Hematopoietic multipotent progenitor cell treated with erythropoietin and hydrocortisone succinate and interleukin-3 and kit ligand, for 8 days (in vitro differentiated cells): ENCODE measurements around the gene CDR2.

Experiments
- DNase-seq: peaks from one replicate; pipeline ENCODE4 v3.0.0-alpha.2; 2015

Gene CDR2

DNA sequence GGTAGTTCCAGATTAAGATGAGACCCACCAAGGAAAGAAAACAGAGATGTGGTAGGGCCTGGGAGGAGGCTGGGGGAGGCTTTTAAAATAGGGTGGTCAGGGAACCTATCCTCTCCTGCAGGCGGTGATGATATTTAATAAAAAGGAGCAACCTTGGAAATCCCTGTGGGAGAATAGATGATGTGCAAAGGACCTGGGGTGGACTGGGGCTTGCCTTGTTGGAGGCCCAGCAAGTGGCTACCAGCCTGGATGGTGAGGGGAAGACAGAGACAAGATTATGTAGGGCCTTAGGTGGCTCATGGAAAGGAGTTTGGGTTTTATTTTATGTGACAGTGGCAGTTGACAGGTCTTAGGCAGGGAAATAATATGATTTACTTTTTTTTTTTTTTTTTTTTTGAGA is 75.4 kb downstream of the CDR2 start:
- no peak for DNase-seq

DNA sequence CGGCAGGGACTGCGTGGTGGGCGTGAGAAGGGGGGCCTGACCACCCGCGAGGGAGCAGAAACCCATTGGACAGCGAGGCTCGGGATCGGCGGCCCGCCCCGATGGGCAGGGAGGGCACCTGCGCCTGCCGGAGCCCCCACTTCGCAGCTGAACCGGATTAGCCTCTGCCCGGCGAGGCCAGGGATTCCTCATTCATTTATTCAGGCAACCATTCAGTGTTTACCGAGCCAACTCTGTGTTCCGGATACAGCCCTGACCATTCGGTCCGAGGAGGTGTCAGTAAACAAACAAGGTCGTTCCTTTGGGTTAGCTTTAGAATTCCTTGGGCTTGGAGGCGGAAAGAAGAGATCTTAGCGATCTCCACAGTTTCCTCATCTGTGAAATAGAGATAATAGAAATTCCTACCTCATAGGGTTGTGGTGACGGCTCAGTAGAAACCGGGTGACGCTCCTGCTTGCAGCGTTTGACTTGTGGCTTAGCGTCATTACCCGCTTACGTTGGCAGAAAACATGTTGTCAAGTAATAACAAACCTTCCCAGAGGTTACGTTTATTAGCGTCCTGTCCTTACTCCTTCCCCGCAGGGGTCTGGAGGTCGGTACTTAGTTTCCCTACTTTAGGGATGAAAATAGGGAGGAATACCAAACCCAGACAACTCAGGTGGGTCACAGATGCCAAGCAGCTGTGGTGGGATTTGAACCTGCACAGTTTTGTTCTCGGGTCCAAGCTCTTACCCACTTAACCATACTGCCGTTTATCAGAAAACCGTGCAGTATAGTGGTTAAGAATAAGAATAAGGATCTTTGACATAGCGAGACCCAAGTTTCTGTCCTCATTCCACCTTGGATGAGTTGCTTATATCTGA is 76.3 kb downstream of the CDR2 start:
- peak; percentile 94 for DNase-seq

DNA sequence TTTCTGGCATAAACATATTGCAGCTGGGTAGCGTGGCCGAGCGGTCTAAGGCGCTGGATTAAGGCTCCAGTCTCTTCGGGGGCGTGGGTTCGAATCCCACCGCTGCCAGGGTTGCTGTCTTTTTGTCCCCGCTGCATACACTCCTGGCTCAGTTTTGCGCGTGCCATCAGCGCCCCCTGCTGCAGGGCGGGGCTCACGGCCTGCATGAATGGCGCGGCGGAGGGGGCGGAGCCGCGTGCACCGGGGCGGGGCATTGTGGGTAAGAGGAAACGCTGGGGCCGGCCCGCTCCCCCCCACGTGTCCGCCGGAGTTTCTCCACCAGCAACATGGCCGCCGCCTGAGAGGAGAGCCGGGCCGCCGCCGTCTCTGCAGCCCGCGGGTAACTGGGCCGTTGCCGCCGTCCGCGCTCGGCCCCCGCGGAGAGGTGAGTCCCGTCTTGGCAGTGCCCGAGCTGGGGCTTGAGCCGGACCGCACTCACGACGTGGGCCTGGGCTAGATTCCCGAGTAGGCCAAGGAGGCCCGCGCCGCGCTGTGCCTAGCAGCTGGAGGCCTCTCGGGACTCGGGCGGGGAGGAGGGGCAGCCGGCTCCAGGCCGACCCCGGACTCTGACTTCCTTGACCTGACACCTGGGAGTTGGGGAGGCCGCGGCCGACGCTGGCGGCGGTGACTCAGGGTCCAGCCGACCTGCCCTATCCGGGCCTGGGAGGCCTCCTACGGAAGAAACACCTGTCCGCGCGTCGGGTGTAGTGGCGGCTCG is 77.1 kb downstream of the CDR2 start, which contains the start of gene POLR3E:
POLR3E (plus strand) TSS at position 296 of the 757 bp plus-strand sequence. CDS start 5,560 bp downstream, outside the sequence.
- peak; percentile 98 for DNase-seq

- peak; percentile 33 for DNase-seq
Measured at GRCh38 chr16:22296225-22297113, 78.0 kb downstream of the CDR2 start.
